HG02759 (cell line): ENCODE results near the gene STT3B.

ENCODE experiments used
- ATAC-seq: cut with Tn5 transposase; IDR thresholded peaks from one replicate; pipeline ENCODE4 v1.9.1; 2021; ENCODE audit warnings: mild to moderate bottlenecking, moderate library complexity; ENCODE audit not compliant: unreplicated experiment

The STT3B gene

GRCh38 chr3:31550452-31551251, 17.9 kb downstream of the STT3B start:
- ATAC-seq = peak; percentile 47

GRCh38 chr3:31551646-31552045, 18.9 kb downstream of the STT3B start:
- no peak for ATAC-seq

DNA sequence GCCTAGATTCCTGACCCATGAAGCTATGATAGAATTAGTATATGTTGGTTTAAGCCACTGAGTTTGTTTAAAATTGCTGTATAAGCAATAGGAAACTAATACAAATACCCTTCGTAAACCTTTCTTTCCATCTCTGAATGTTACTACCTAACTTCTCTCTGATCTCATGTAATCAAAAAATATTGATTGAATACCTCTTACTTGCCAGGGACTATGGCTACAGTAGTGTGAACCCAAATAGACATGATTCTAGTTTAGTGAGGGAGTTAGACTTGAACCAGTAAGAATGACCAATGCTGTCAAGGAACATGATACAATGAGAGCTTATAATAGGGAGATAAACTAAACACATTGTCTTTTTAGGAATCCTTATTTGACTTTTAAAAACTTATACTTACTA, 19.4 kb downstream of the STT3B start:
- ATAC-seq = no peak

DNA sequence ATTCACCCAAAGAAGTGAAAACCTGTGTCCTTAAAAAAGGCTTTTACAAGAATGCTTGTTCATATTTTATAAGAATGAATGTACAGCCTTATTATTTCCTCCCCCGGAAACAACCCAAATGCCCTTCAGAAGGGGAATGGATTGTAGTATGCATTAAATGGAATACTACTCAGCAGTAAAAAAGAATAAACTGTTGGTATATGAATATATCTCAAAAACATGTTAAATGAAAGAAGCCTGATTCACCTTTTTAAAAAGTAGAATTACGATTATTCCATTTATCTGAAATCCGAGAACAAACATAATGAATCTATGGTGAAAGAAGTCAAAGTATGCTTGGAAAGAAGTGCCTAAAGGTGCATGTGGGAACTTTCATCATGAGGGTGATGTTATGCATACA, 20.5 kb downstream of the STT3B start:
- ATAC-seq = no peak

DNA sequence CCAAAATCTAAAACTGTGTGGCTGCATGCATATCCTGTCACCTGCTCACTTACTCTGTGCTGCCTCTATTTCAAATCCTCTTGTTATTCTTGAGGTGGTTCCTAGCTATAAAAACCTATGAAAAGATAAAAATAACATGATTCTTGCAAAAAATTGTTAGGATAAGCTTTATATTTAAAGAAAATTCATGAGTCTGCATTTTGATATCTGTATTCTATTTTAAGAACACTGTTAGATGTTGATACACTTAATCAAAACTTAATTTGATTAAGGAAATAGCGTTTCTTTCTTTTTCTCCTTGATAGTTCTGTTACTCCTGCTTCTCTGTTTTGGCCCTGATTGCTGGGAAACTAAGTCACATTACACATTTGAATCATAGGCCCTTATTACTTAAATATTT, 22.5 kb downstream of the STT3B start:
- no peak for ATAC-seq

DNA sequence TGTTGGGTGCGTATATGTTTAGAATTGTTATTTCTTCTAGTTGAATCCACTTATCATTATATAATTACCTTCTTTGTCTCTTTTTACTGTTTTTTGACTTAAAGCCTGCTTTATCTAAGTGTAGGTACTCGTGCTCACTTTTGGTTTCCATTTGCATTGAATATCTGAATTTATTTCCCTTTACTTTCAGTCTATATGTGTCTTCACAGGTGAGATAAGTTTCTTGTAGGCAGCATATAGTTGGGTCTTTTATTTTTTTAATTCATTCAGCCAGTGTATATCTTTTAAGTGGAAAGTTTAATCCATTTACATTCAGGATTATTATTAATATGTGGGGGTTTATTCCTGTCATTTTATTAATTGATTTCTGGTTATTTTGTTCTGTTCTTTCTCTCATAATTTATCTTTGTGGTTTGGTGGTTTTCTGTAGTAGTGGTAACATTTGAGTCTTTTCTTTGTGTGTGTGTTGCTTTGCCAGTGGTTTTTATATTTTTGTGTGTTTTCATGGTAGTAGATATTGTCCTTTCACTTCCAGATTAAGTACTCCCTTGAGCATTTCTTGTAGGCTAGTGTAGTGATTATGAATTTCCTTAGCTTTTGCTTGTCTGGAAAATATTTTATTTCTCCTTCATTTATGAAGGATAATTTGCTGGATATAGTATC, 27.3 kb downstream of the STT3B start:
- ATAC-seq = no peak

GRCh38 chr3:31561891-31562290, 29.2 kb downstream of the STT3B start:
- no peak for ATAC-seq

DNA sequence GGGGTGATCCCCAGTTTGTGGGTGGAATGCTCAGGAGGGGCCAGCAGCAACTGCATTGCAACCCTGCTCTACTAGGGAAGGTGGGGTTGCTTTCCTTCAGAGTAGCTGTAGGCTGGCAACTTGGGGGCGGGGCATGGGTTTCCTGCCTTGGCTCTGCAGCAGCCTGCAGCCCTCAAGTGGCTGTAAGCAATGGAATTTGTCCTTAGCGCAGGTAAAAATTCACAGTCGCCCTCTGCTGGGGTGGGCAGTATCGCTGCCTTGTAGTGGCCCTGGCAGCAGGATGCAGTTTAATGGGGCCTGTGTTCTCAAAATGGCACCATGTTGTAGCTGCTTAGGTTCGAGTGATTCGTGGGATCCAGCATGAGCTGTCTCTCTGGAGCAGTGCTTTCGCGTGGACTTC, 29.8 kb downstream of the STT3B start:
- no peak for ATAC-seq

- no peak for ATAC-seq
Measured at GRCh38 chr3:31565288-31565687, 32.6 kb downstream of the STT3B start.

GRCh38 chr3:31567036-31567435, 34.3 kb downstream of the STT3B start:
- no peak for ATAC-seq

GRCh38 chr3:31568649-31569048, 35.9 kb downstream of the STT3B start:
- no peak for ATAC-seq

- ATAC-seq = no peak
Measured at GRCh38 chr3:31571325-31571724, 38.6 kb downstream of the STT3B start.

DNA sequence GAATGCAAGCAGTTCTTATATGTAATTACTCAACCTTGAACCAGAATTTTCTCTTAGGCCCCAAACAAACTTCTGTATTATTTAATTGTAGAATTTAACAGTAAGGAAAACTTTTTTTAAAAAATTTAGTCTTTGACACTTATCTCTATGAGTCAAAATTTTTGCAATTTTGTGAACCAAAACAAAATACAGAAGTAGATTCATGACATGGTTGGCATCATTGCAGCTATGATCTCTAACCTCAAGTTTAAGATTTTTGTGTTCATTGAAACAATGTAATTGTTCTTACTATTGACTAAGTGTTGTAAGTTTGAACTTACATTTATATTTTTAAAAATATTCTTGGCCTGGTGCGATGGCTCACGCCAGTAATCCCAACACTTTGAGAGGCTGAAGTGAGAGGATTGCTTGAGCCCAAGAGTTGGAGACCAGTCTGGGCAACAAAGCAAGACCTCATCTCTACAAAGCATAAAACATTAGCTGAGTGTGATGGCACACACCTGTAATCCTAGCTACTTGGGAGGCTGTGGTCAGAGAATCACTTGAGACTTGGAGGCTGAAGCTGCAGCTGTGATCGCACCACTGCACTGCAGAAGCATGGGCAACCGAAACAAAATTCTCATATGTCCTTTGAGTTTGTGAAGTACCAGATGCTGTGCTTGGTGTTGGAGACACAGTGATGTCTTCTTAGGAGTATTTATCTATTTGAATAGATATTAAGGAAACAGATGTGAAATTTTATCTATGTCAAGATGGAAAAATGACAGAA, 39.7 kb downstream of the STT3B start:
- ATAC-seq = peak; percentile 42

DNA sequence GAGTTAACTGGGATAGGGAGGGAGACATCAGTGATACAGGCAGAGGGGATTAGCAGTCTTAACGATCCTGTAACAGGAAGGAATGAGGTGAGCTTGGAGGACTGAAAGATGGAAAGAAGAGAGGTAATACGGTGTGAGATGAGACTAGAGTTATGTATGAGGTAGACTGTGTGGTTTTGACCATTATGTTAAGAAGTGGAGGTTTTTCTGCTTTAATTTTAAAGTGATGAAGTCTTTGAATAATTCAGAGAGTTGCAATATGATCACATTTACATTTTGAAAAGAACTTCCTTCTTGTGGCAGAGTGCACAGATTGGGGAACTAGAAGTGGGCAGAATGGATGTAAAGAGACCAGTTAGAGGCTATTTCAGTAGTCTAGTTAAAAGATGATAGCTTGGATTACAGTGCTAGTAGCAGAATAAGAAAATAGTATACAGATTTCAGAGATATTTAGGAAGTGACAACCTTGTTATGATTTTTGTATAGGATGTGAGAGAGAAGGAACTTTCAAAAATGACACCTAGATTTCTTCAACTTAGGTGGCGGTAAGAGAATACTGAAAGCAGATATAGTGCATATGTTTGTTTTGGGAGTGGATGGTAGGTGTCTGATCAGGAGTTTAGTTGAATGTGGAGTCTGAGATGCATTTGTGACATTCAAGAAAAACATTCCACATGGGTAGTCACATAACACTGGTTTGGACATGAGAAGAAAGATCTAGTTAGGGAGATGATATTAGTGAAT, 40.5 kb downstream of the STT3B start:
- peak; percentile 44 for ATAC-seq

GRCh38 chr3:31575448-31575847, 42.7 kb downstream of the STT3B start:
- no peak for ATAC-seq

DNA sequence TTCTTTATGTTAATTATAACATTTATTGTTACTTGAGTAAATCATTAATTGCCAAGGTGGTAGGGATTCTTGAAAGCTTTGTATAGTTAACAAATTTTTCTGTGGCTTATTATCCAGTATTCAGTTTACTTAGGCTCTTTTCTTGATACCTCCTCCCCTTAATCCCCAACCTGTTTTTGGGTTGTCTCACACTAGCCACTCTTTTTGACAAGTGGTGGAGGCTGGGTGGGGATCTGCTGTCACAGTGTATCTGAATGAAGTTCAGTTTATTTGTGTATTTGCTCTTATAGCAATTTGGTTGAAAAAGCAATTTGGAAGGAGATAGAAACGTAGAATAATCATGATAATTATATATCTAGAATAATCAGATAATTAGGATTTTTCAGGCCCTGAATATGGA, 43.8 kb downstream of the STT3B start:
- no peak for ATAC-seq

- no peak for ATAC-seq
Measured at GRCh38 chr3:31577232-31577631, 44.5 kb downstream of the STT3B start.

DNA sequence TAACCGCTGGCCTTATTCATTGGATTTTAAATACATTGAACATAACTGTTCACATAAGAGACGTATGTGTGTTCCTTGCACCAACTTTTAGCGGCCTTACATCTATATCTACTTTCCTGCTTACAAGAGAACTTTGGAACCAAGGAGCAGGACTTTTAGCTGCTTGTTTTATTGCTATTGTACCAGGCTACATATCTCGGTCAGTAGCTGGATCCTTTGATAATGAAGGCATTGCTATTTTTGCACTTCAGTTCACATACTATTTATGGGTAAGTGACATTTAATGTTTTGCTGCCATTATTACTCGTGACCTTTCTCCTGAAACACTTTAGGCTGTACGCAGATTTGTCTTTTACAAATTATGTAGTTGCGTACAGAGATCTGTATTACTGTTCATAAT, 47.1 kb downstream of the STT3B start:
- no peak for ATAC-seq

- ATAC-seq = no peak
Measured at GRCh38 chr3:31580645-31581044, 47.9 kb downstream of the STT3B start.

DNA sequence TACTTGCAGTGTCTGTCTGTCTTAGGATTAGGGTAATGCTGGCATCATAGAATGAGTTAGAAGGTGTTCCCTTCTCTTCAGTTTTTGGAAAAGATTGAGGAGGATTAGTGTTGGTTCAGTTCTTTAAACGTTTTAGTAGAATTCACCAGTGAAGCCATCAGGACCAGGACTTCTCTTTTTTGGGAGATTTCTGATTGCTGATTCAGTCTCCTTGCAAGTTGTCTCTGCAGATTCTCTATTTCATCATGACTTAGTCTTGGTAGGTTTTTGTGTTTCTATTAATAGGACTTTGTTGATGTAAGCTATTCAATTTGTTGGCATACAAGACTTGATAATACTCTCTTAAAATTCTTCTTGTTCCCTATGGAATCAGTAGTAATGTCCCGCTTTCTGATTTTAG, 48.9 kb downstream of the STT3B start:
- ATAC-seq = no peak

GRCh38 chr3:31589228-31589627, 56.5 kb downstream of the STT3B start:
- no peak for ATAC-seq
